Measurements from ENCODE around the gene HSPB8.

Gene HSPB8

GRCh38 chr12:119153477-119154434 lies 25.0 kb upstream of the HSPB8 start:
- H3K27me3 ChIP-seq: peaks cover 29% of the 10 kb centered on the region
- no peak for TF ChIP-seq CTCF (IDR thresholded peaks at IDR 0.05)
- H3K4me3 ChIP-seq (ENCODE audit: low read depth in 1 of 2, low read length in 1 of 2): no peak overlapping the region

GRCh38 chr12:119154435-119154818 lies 24.3 kb upstream of the HSPB8 start:
- H3K36me3 ChIP-seq: no peaks in the 10 kb centered on the region
- no peak for TF ChIP-seq CTCF (IDR thresholded peaks at IDR 0.05)
- H3K9me3 ChIP-seq: no peaks in the 10 kb centered on the region
- H3K4me3 ChIP-seq (ENCODE audit: low read depth in 1 of 2, low read length in 1 of 2): no peak overlapping the region
- H3K27me3 ChIP-seq: peaks cover 29% of the 10 kb centered on the region
- H3K27ac ChIP-seq: no peak overlapping the region
- H3K4me1 ChIP-seq (ENCODE audit: control insufficient read depth in 1 of 2, insufficient read depth in 1 of 2, low read depth in 1 of 2, low read length in 1 of 2): no peaks in the 10 kb centered on the region

More at GRCh38 chr12:119153477-119154434, 25.0 kb upstream of the HSPB8 start:
- Histone ChIP-seq H3K4me1 (ENCODE audit: control insufficient read depth in 1 of 2, insufficient read depth in 1 of 2, low read depth in 1 of 2, low read length in 1 of 2) (no peaks in the 10 kb centered on the region), H3K27ac (no peak overlapping the region), H3K9me3 (no peaks in the 10 kb centered on the region), H3K36me3 (no peaks in the 10 kb centered on the region)

GRCh38 chr12:119156401-119157044 lies 22.2 kb upstream of the HSPB8 start:
- Histone ChIP-seq H3K36me3 (no peaks in the 10 kb centered on the region), H3K27ac (no peak overlapping the region), H3K4me1 (ENCODE audit: control insufficient read depth in 1 of 2, insufficient read depth in 1 of 2, low read depth in 1 of 2, low read length in 1 of 2) (no peaks in the 10 kb centered on the region), H3K9me3 (no peaks in the 10 kb centered on the region), H3K4me3 (ENCODE audit: low read depth in 1 of 2, low read length in 1 of 2) (no peak overlapping the region), H3K27me3 (peaks cover 29% of the 10 kb centered on the region)
- TF ChIP-seq CTCF (IDR thresholded peaks at IDR 0.05): no peak

- Histone ChIP-seq H3K27ac (no peak overlapping the region), H3K36me3 (no peaks in the 10 kb centered on the region), H3K27me3 (peaks cover 27% of the 10 kb centered on the region), H3K4me3 (ENCODE audit: low read depth in 1 of 2, low read length in 1 of 2) (no peak overlapping the region), H3K9me3 (no peaks in the 10 kb centered on the region), H3K4me1 (ENCODE audit: control insufficient read depth in 1 of 2, insufficient read depth in 1 of 2, low read depth in 1 of 2, low read length in 1 of 2) (no peaks in the 10 kb centered on the region)
- no peak for TF ChIP-seq CTCF (IDR thresholded peaks at IDR 0.05)
These were observed 21.2 kb upstream of the HSPB8 start for GRCh38 chr12:119157528-119157927.

GRCh38 chr12:119157978-119158377 lies 20.8 kb upstream of the HSPB8 start:
- no peak for TF ChIP-seq CTCF (IDR thresholded peaks at IDR 0.05)
- H3K4me1 ChIP-seq (ENCODE audit: control insufficient read depth in 1 of 2, insufficient read depth in 1 of 2, low read depth in 1 of 2, low read length in 1 of 2): no peaks in the 10 kb centered on the region
- H3K27ac ChIP-seq: no peak overlapping the region
- H3K9me3 ChIP-seq: no peaks in the 10 kb centered on the region
- peaks cover 23% of the 10 kb centered on the region for H3K27me3 ChIP-seq
- no peaks in the 10 kb centered on the region for H3K36me3 ChIP-seq
- H3K4me3 ChIP-seq (ENCODE audit: low read depth in 1 of 2, low read length in 1 of 2): no peak overlapping the region

Data from neutrophil (primary cell).